ENCODE measurements around the gene GHRL. TPM values are rescaled to one million over a fixed set of nuclear protein-coding genes. Genes with fewer than 3 reads are reported as not detected.

The GHRL gene
- polyA plus RNA-seq, 2 donors: 0.22 to 0.63 TPM

GRCh38 chr3:10281951-10282350 is 10.8 kb downstream of the GHRL start:
- Histone ChIP-seq H3K27me3 (ENCODE audit: control insufficient read depth in 1 of 2, insufficient read depth in 2 of 2, low read length in 2 of 2) (no peaks in the 10 kb centered on the region), H3K9me3 (ENCODE audit: control insufficient read depth in 2 of 2, insufficient read depth in 1 of 2, low read depth in 1 of 2, low read length in 1 of 2) (no peaks in the 10 kb centered on the region), H3K4me1 (ENCODE audit: control insufficient read depth in 2 of 2, insufficient read depth in 2 of 2, low read length in 1 of 2) (peaks cover 0 to 10% of the 10 kb centered on the region in 2 donors), H3K27ac (ENCODE audit: low read depth in 2 of 2, low read length in 1 of 2) (no peak overlapping the region), H3K36me3 (ENCODE audit: control insufficient read depth in 2 of 2, insufficient read depth in 2 of 2, low read length in 1 of 2) (peaks cover 9 to 29% of the 10 kb centered on the region in 2 donors), H3K4me3 (ENCODE audit: low read depth in 1 of 2, low read length in 2 of 2) (no peak overlapping the region)
- 73 to 89% methylated on average over 5 of the region's 5 CpGs for WGBS, 2 donors

- Histone ChIP-seq H3K36me3 (ENCODE audit: control insufficient read depth in 2 of 2, insufficient read depth in 2 of 2, low read length in 1 of 2) (peaks cover 9 to 29% of the 10 kb centered on the region in 2 donors), H3K9me3 (ENCODE audit: control insufficient read depth in 2 of 2, insufficient read depth in 1 of 2, low read depth in 1 of 2, low read length in 1 of 2) (no peaks in the 10 kb centered on the region), H3K27me3 (ENCODE audit: control insufficient read depth in 1 of 2, insufficient read depth in 2 of 2, low read length in 2 of 2) (no peaks in the 10 kb centered on the region), H3K4me1 (ENCODE audit: control insufficient read depth in 2 of 2, insufficient read depth in 2 of 2, low read length in 1 of 2) (peaks cover 0 to 9% of the 10 kb centered on the region in 2 donors), H3K27ac (ENCODE audit: low read depth in 2 of 2, low read length in 1 of 2) (no peak overlapping the region), H3K4me3 (ENCODE audit: low read depth in 1 of 2, low read length in 2 of 2) (no peak overlapping the region)
- WGBS, 2 donors: 88 to 89% methylated on average over 6 of the region's 6 CpGs
Measured at GRCh38 chr3:10280571-10280970, 12.2 kb downstream of the GHRL start.

- Histone ChIP-seq H3K4me1 (ENCODE audit: control insufficient read depth in 2 of 2, insufficient read depth in 2 of 2, low read length in 1 of 2) (peaks cover 0 to 9% of the 10 kb centered on the region in 2 donors), H3K27me3 (ENCODE audit: control insufficient read depth in 1 of 2, insufficient read depth in 2 of 2, low read length in 2 of 2) (no peaks in the 10 kb centered on the region), H3K9me3 (ENCODE audit: control insufficient read depth in 2 of 2, insufficient read depth in 1 of 2, low read depth in 1 of 2, low read length in 1 of 2) (no peaks in the 10 kb centered on the region), H3K36me3 (ENCODE audit: control insufficient read depth in 2 of 2, insufficient read depth in 2 of 2, low read length in 1 of 2) (peaks cover 9 to 29% of the 10 kb centered on the region in 2 donors), H3K4me3 (ENCODE audit: low read depth in 1 of 2, low read length in 2 of 2) (no peak overlapping the region), H3K27ac (ENCODE audit: low read depth in 2 of 2, low read length in 1 of 2) (no peak overlapping the region)
- WGBS, 2 donors: 81 to 83% methylated on average over 5 of the region's 5 CpGs
Measured at GRCh38 chr3:10280177-10280529, 12.6 kb downstream of the GHRL start.

- no peaks in the 10 kb centered on the region for H3K27me3 ChIP-seq (ENCODE audit: control insufficient read depth in 1 of 2, insufficient read depth in 2 of 2, low read length in 2 of 2)
- 92 to 93% methylated on average over 13 of the region's 13 CpGs for WGBS, 2 donors
- H3K27ac ChIP-seq (ENCODE audit: low read depth in 2 of 2, low read length in 1 of 2): no peak overlapping the region
- peaks cover 9 to 29% of the 10 kb centered on the region in 2 donors for H3K36me3 ChIP-seq (ENCODE audit: control insufficient read depth in 2 of 2, insufficient read depth in 2 of 2, low read length in 1 of 2)
- no peaks in the 10 kb centered on the region for H3K9me3 ChIP-seq (ENCODE audit: control insufficient read depth in 2 of 2, insufficient read depth in 1 of 2, low read depth in 1 of 2, low read length in 1 of 2)
- H3K4me1 ChIP-seq (ENCODE audit: control insufficient read depth in 2 of 2, insufficient read depth in 2 of 2, low read length in 1 of 2): peaks cover 0 to 9% of the 10 kb centered on the region in 2 donors
- H3K4me3 ChIP-seq (ENCODE audit: low read depth in 1 of 2, low read length in 2 of 2): no peak overlapping the region
Measured at GRCh38 chr3:10279384-10280176, 13.2 kb downstream of the GHRL start.

GRCh38 chr3:10278501-10278900 is 14.2 kb downstream of the GHRL start:
- peaks cover 9 to 28% of the 10 kb centered on the region in 2 donors for H3K36me3 ChIP-seq (ENCODE audit: control insufficient read depth in 2 of 2, insufficient read depth in 2 of 2, low read length in 1 of 2)
- peaks cover 0 to 5% of the 10 kb centered on the region in 2 donors for H3K4me1 ChIP-seq (ENCODE audit: control insufficient read depth in 2 of 2, insufficient read depth in 2 of 2, low read length in 1 of 2)
- no peaks in the 10 kb centered on the region for H3K27me3 ChIP-seq (ENCODE audit: control insufficient read depth in 1 of 2, insufficient read depth in 2 of 2, low read length in 2 of 2)
- H3K27ac ChIP-seq (ENCODE audit: low read depth in 2 of 2, low read length in 1 of 2): no peak overlapping the region
- no peak overlapping the region for H3K4me3 ChIP-seq (ENCODE audit: low read depth in 1 of 2, low read length in 2 of 2)
- H3K9me3 ChIP-seq (ENCODE audit: control insufficient read depth in 2 of 2, insufficient read depth in 1 of 2, low read depth in 1 of 2, low read length in 1 of 2): no peaks in the 10 kb centered on the region
- 100% methylated on average over 1 of the region's 1 CpG for WGBS, 2 donors

GRCh38 chr3:10277115-10277625 is 15.6 kb downstream of the GHRL start:
- Histone ChIP-seq H3K4me1 (ENCODE audit: control insufficient read depth in 2 of 2, insufficient read depth in 2 of 2, low read length in 1 of 2) (peaks cover 0 to 3% of the 10 kb centered on the region in 2 donors), H3K36me3 (ENCODE audit: control insufficient read depth in 2 of 2, insufficient read depth in 2 of 2, low read length in 1 of 2) (peaks cover 9 to 28% of the 10 kb centered on the region in 2 donors), H3K4me3 (ENCODE audit: low read depth in 1 of 2, low read length in 2 of 2) (no peak overlapping the region), H3K27me3 (ENCODE audit: control insufficient read depth in 1 of 2, insufficient read depth in 2 of 2, low read length in 2 of 2) (no peaks in the 10 kb centered on the region), H3K27ac (ENCODE audit: low read depth in 2 of 2, low read length in 1 of 2) (no peak overlapping the region), H3K9me3 (ENCODE audit: control insufficient read depth in 2 of 2, insufficient read depth in 1 of 2, low read depth in 1 of 2, low read length in 1 of 2) (no peaks in the 10 kb centered on the region)
- 79% methylated on average over 3 of the region's 3 CpGs for WGBS, 2 donors

- H3K4me3 ChIP-seq (ENCODE audit: low read depth in 1 of 2, low read length in 2 of 2): no peak overlapping the region
- H3K9me3 ChIP-seq (ENCODE audit: control insufficient read depth in 2 of 2, insufficient read depth in 1 of 2, low read depth in 1 of 2, low read length in 1 of 2): no peaks in the 10 kb centered on the region
- 52 to 76% methylated on average over 1 of the region's 1 CpG for WGBS, 2 donors
- peaks cover 0 to 3% of the 10 kb centered on the region in 2 donors for H3K4me1 ChIP-seq (ENCODE audit: control insufficient read depth in 2 of 2, insufficient read depth in 2 of 2, low read length in 1 of 2)
- no peak overlapping the region for H3K27ac ChIP-seq (ENCODE audit: low read depth in 2 of 2, low read length in 1 of 2)
- no peaks in the 10 kb centered on the region for H3K27me3 ChIP-seq (ENCODE audit: control insufficient read depth in 1 of 2, insufficient read depth in 2 of 2, low read length in 2 of 2)
- H3K36me3 ChIP-seq (ENCODE audit: control insufficient read depth in 2 of 2, insufficient read depth in 2 of 2, low read length in 1 of 2): peaks cover 5 to 29% of the 10 kb centered on the region in 2 donors
Measured at GRCh38 chr3:10274601-10275000, 18.1 kb downstream of the GHRL start.

GRCh38 chr3:10273702-10274305 is 18.9 kb downstream of the GHRL start:
- 11 to 12% methylated on average over 1 of the region's 1 CpG for WGBS, 2 donors
- Histone ChIP-seq H3K27ac (ENCODE audit: low read depth in 2 of 2, low read length in 1 of 2) (no peak overlapping the region), H3K4me1 (ENCODE audit: control insufficient read depth in 2 of 2, insufficient read depth in 2 of 2, low read length in 1 of 2) (peaks cover 0 to 3% of the 10 kb centered on the region in 2 donors), H3K36me3 (ENCODE audit: control insufficient read depth in 2 of 2, insufficient read depth in 2 of 2, low read length in 1 of 2) (peaks cover 5 to 30% of the 10 kb centered on the region in 2 donors), H3K27me3 (ENCODE audit: control insufficient read depth in 1 of 2, insufficient read depth in 2 of 2, low read length in 2 of 2) (no peaks in the 10 kb centered on the region), H3K4me3 (ENCODE audit: low read depth in 1 of 2, low read length in 2 of 2) (no peak overlapping the region), H3K9me3 (ENCODE audit: control insufficient read depth in 2 of 2, insufficient read depth in 1 of 2, low read depth in 1 of 2, low read length in 1 of 2) (no peaks in the 10 kb centered on the region)

- H3K27me3 ChIP-seq (ENCODE audit: control insufficient read depth in 1 of 2, insufficient read depth in 2 of 2, low read length in 2 of 2): no peaks in the 10 kb centered on the region
- peaks cover 0 to 22% of the 10 kb centered on the region in 2 donors for H3K36me3 ChIP-seq (ENCODE audit: control insufficient read depth in 2 of 2, insufficient read depth in 2 of 2, low read length in 1 of 2)
- H3K27ac ChIP-seq (ENCODE audit: low read depth in 2 of 2, low read length in 1 of 2): no peak overlapping the region
- no peaks in the 10 kb centered on the region for H3K9me3 ChIP-seq (ENCODE audit: control insufficient read depth in 2 of 2, insufficient read depth in 1 of 2, low read depth in 1 of 2, low read length in 1 of 2)
- no peak overlapping the region for H3K4me3 ChIP-seq (ENCODE audit: low read depth in 1 of 2, low read length in 2 of 2)
- whole genome bisulfite sequencing, 2 donors: 93 to 96% methylated on average over 2 of the region's 2 CpGs
- H3K4me1 ChIP-seq (ENCODE audit: control insufficient read depth in 2 of 2, insufficient read depth in 2 of 2, low read length in 1 of 2): peaks cover 0 to 3% of the 10 kb centered on the region in 2 donors
Measured at GRCh38 chr3:10272977-10273376, 19.8 kb downstream of the GHRL start.

All from esophagus (tissue), 2 donors.